Activated T-helper 1 cell treated with Interleukin-2 at 50 U/mL for 16 hours (primary cell): ENCODE measurements around the gene TMEM54.

ENCODE experiments used
- DNase-seq: peaks from one replicate; pipeline ENCODE4 v3.0.0-alpha.2; 2020; ENCODE audit warnings: low read depth

The TMEM54 gene

GRCh38 chr1:32881871-32882850, 19.0 kb downstream of the TMEM54 start:
- no peak for DNase-seq

- no peak for DNase-seq
Observed at GRCh38 chr1:32881291-32881690, 19.9 kb downstream of the TMEM54 start.

- DNase-seq, result no peak
Observed at GRCh38 chr1:32878637-32879041, 22.6 kb downstream of the TMEM54 start.

- no peak for DNase-seq
Observed at GRCh38 chr1:32878183-32878582, 23.0 kb downstream of the TMEM54 start.

GRCh38 chr1:32877211-32878110, 23.7 kb downstream of the TMEM54 start:
- no peak for DNase-seq

GRCh38 chr1:32876341-32877210, 24.6 kb downstream of the TMEM54 start:
- peak; percentile 39 for DNase-seq

GRCh38 chr1:32874860-32875752, 26.1 kb downstream of the TMEM54 start:
- DNase-seq, result no peak

- no peak for DNase-seq
Observed at GRCh38 chr1:32873484-32873883, 27.7 kb downstream of the TMEM54 start.

- DNase-seq, result no peak
Observed at GRCh38 chr1:32872192-32872460, 29.1 kb downstream of the TMEM54 start.

GRCh38 chr1:32871364-32872191, 29.6 kb downstream of the TMEM54 start:
- no peak for DNase-seq

- no peak for DNase-seq
Observed at GRCh38 chr1:32870615-32871363, 30.4 kb downstream of the TMEM54 start, which contains the start of gene FNDC5. FNDC5 (minus strand) TSS chr1:32870912.

GRCh38 chr1:32869923-32870614, 31.1 kb downstream of the TMEM54 start:
- no peak for DNase-seq

- DNase-seq, result no peak
Observed at GRCh38 chr1:32868806-32869455, 32.3 kb downstream of the TMEM54 start.

GRCh38 chr1:32868085-32868484, 33.1 kb downstream of the TMEM54 start:
- DNase-seq, result no peak

- DNase-seq, result no peak
Observed at GRCh38 chr1:32867671-32868070, 33.5 kb downstream of the TMEM54 start.

- DNase-seq, result no peak
Observed at GRCh38 chr1:32867151-32867550, 34.0 kb downstream of the TMEM54 start.

GRCh38 chr1:32865639-32866405, 35.4 kb downstream of the TMEM54 start:
- no peak for DNase-seq
